HG03060 (cell line): ENCODE measurements around the gene RHBDL1.
"Not testable (repeated sequence)": the region's sequence is repeated elsewhere in the genome, so short reads cannot be mapped to it uniquely, and the experiment has no call there.

Source experiments
- ATAC-seq: cut with Tn5 transposase; IDR thresholded peaks from one replicate; pipeline ENCODE4 v1.9.1; 2021; ENCODE audit warnings: low read depth, moderate number of reproducible peaks; ENCODE audit not compliant: unreplicated experiment

Gene RHBDL1

GRCh38 chr16:704047-704446, 28.6 kb downstream of the RHBDL1 start:
- ATAC-seq = no peak

- ATAC-seq = no peak
These were observed 29.3 kb downstream of the RHBDL1 start for GRCh38 chr16:704552-705380.

- ATAC-seq = no peak
These were observed 30.1 kb downstream of the RHBDL1 start, which contains the start of gene FBXL16 for GRCh38 chr16:705431-706188. Gene FBXL16 (minus strand): TSS chr16:705801. CDS start chr16:697405, 8,396 bp downstream.

GRCh38 chr16:706189-707061, 31.0 kb downstream of the RHBDL1 start:
- no peak for ATAC-seq

- no peak for ATAC-seq
These were observed 31.6 kb downstream of the RHBDL1 start for GRCh38 chr16:707062-707538.

- no peak for ATAC-seq
These were observed 32.5 kb downstream of the RHBDL1 start for GRCh38 chr16:708019-708418.

- ATAC-seq = no peak
These were observed 33.5 kb downstream of the RHBDL1 start for GRCh38 chr16:708959-709358.

- ATAC-seq = no peak
These were observed 34.4 kb downstream of the RHBDL1 start for GRCh38 chr16:709566-710499.

- ATAC-seq = no peak
These were observed 35.1 kb downstream of the RHBDL1 start for GRCh38 chr16:710500-711075.

GRCh38 chr16:711084-711483, 35.6 kb downstream of the RHBDL1 start:
- no peak for ATAC-seq

- no peak for ATAC-seq
These were observed 36.3 kb downstream of the RHBDL1 start for GRCh38 chr16:711548-712320.

GRCh38 chr16:712740-713250, 37.3 kb downstream of the RHBDL1 start:
- not testable (repeated sequence) for ATAC-seq

- ATAC-seq = no peak
These were observed 38.6 kb downstream of the RHBDL1 start for GRCh38 chr16:714079-714478.

- ATAC-seq = no peak
These were observed 39.3 kb downstream of the RHBDL1 start, which contains the start of gene METRN for GRCh38 chr16:714558-715476. Gene METRN (plus strand): TSS chr16:715118. CDS start chr16:715290, 172 bp downstream.

GRCh38 chr16:715477-716199, 40.2 kb downstream of the RHBDL1 start:
- ATAC-seq = no peak

- no peak for ATAC-seq
These were observed 40.7 kb downstream of the RHBDL1 start for GRCh38 chr16:716200-716568.
